ENCODE results near the gene MOBP. TPM values are rescaled to one million over a fixed set of nuclear protein-coding genes. Genes with fewer than 3 reads are reported as not detected.

The MOBP gene
- total and polyA plus RNA-seq, 2 of the 8 experiments (the other 6 are each of a cell fraction or from before 2014, with no cell fraction given) = 0.06 to 0.50 TPM

DNA sequence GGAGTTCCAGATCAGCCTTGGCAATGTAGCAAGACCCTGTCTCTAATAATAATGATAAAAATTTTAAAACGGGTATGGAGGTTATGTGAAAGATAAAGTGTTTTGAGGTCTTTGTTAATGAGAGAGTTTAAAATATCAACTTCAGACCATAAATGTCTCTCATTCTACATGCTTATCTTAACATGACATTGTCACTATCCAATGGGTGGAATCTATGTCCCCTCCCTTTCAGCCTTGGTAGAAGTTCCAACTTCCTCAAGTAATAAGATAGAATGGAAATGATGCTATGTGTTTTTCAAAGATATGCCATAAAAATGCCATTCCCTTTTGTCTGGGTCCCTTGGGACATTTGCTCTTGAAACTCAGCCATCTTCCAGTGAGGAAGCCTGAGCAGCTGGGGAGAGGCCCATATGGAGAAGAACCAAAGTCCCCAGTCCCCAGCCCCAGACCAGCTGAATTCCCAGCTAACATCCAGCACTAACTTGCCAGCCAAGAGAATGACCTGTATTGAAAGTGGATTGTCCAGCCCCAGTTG is 44.0 kb upstream of the MOBP start (continued):
- TF ChIP-seq RXRA (IDR thresholded peaks at IDR 0.05; ENCODE audit: insufficient read depth, low read depth, low read length) (no peak), SIRT6 (IDR thresholded peaks at IDR 0.05; ENCODE audit: low read length) (no peak), SIN3A (conservative IDR thresholded peaks at IDR 0.05 in 1 of 2, IDR thresholded peaks at IDR 0.05 in 1 of 2; ENCODE audit: low read depth in 1 of 2, low read length in 2 of 2) (no peak)

All from H1 (cell line).